ENCODE results near the gene ZNF516.

ZNF516 gene

GRCh38 chr18:76380127-76380729, 114.8 kb downstream of the ZNF516 start:
- no peak for DNase-seq (ENCODE audit: low read depth in 1 of 2, low spot score in 1 of 2)
- TF ChIP-seq CTCF (IDR thresholded peaks at IDR 0.05; ENCODE audit: insufficient read depth, low read length) (no peak), REST (IDR thresholded peaks at IDR 0.05; ENCODE audit: insufficient replicate concordance, low read depth) (no peak), SPI1 (IDR thresholded peaks at IDR 0.05; ENCODE audit: borderline replicate concordance, low read depth) (no peak), GABPA (IDR thresholded peaks at IDR 0.05; ENCODE audit: low read depth) (no peak), POLR2AphosphoS5 (IDR thresholded peaks at IDR 0.05; ENCODE audit: low read depth) (no peak)
- Histone ChIP-seq H3K27ac (replicated peaks) (no peak overlapping the region), H3K27me3 (ENCODE audit: insufficient read depth, poor library complexity, severe bottlenecking) (no peaks in the 10 kb centered on the region), H3K4me3 (replicated peaks; ENCODE audit: insufficient read depth, low read length) (no peak overlapping the region)

- no peak for DNase-seq (ENCODE audit: low read depth in 1 of 2, low spot score in 1 of 2)
- no peaks in the 10 kb centered on the region for H3K27me3 ChIP-seq (ENCODE audit: insufficient read depth, poor library complexity, severe bottlenecking)
- H3K27ac ChIP-seq (replicated peaks), result no peak overlapping the region
These were observed 115.6 kb downstream of the ZNF516 start for GRCh38 chr18:76379226-76380126.

More at GRCh38 chr18:76379226-76380126, 115.6 kb downstream of the ZNF516 start:
- TF ChIP-seq SPI1 (IDR thresholded peaks at IDR 0.05; ENCODE audit: borderline replicate concordance, low read depth), result no peak
- TF ChIP-seq GABPA (IDR thresholded peaks at IDR 0.05; ENCODE audit: low read depth), result no peak
- TF ChIP-seq REST (IDR thresholded peaks at IDR 0.05; ENCODE audit: insufficient replicate concordance, low read depth), result no peak
- TF ChIP-seq POLR2AphosphoS5 (IDR thresholded peaks at IDR 0.05; ENCODE audit: low read depth), result no peak
- TF ChIP-seq CTCF (IDR thresholded peaks at IDR 0.05; ENCODE audit: insufficient read depth, low read length), result no peak
- H3K4me3 ChIP-seq (replicated peaks; ENCODE audit: insufficient read depth, low read length), result no peak overlapping the region
